ENCODE measurements around the gene ATRNL1. TPM values are rescaled to one million over a fixed set of nuclear protein-coding genes. Genes with fewer than 3 reads are reported as not detected.
"Not testable (repeated sequence)": the region's sequence is repeated elsewhere in the genome, so short reads cannot be mapped to it uniquely, and the experiment has no call there.

Gene ATRNL1
- total and polyA plus RNA-seq, 5 donors = 0.75 to 2.2 (median 2.0) TPM

- no peak for DNase-seq
- no peak overlapping the region for H3K4me3 ChIP-seq (ENCODE audit: low read length)
- no peak overlapping the region for H3K27ac ChIP-seq (ENCODE audit: low read length)
- intact Hi-C loops (cut with DNase I) = no loop called here
- ATAC-seq = no peak
- no peaks in the 10 kb centered on the region for H3K27me3 ChIP-seq (ENCODE audit: control insufficient read depth, insufficient read depth)
- H3K4me1 ChIP-seq (ENCODE audit: control insufficient read depth, insufficient read depth, low read length) = no peaks in the 10 kb centered on the region
- H3K9me3 ChIP-seq (ENCODE audit: control insufficient read depth, low read length) = no peaks in the 10 kb centered on the region
- 64% methylated on average over 1 of the region's 1 CpG for WGBS
Observed at GRCh38 chr10:115674496-115674895, 581.3 kb downstream of the ATRNL1 start.

- Histone ChIP-seq H3K9me3 (ENCODE audit: control insufficient read depth, low read length) (no peaks in the 10 kb centered on the region), H3K4me3 (ENCODE audit: low read length) (no peak overlapping the region), H3K27me3 (ENCODE audit: control insufficient read depth, insufficient read depth) (no peaks in the 10 kb centered on the region), H3K4me1 (ENCODE audit: control insufficient read depth, insufficient read depth, low read length) (no peaks in the 10 kb centered on the region), H3K27ac (ENCODE audit: low read length) (no peak overlapping the region)
- ATAC-seq (no peak), DNase-seq (no peak)
- 50% methylated on average over 3 of the region's 4 CpGs for WGBS
- intact Hi-C loops (cut with DNase I) = no loop called here
Observed at GRCh38 chr10:115696747-115697146, 603.6 kb downstream of the ATRNL1 start.

- intact Hi-C loops (cut with DNase I) = loop anchor here in 2 of 4 donors (5.0 to 10.0 kb wide), 3 partner anchors 579 to 681 kb away; no protein-coding TSS in a partner anchor
- H3K9me3 ChIP-seq (ENCODE audit: control insufficient read depth, low read length) = no peaks in the 10 kb centered on the region
- no peak overlapping the region for H3K27ac ChIP-seq (ENCODE audit: low read length)
- H3K4me3 ChIP-seq (ENCODE audit: low read length) = no peak overlapping the region
- H3K27me3 ChIP-seq (ENCODE audit: control insufficient read depth, insufficient read depth) = no peaks in the 10 kb centered on the region
- DNase-seq = no peak
- no peaks in the 10 kb centered on the region for H3K4me1 ChIP-seq (ENCODE audit: control insufficient read depth, insufficient read depth, low read length)
- no peak for ATAC-seq
Observed at GRCh38 chr10:115706026-115706425, 612.9 kb downstream of the ATRNL1 start.

- H3K9me3 ChIP-seq (ENCODE audit: control insufficient read depth, low read length) = no peaks in the 10 kb centered on the region
- H3K27me3 ChIP-seq (ENCODE audit: control insufficient read depth, insufficient read depth) = no peaks in the 10 kb centered on the region
- H3K4me1 ChIP-seq (ENCODE audit: control insufficient read depth, insufficient read depth, low read length) = no peaks in the 10 kb centered on the region
- intact Hi-C loops (cut with DNase I) = loop anchor here in 2 of 4 donors (5.0 to 10.0 kb wide), 3 partner anchors 578 to 681 kb away; no protein-coding TSS in a partner anchor
- DNase-seq = no peak
- no peak for ATAC-seq
- H3K4me3 ChIP-seq (ENCODE audit: low read length) = no peak overlapping the region
- no peak overlapping the region for H3K27ac ChIP-seq (ENCODE audit: low read length)
- WGBS = 37% methylated on average over 2 of the region's 2 CpGs
Observed at GRCh38 chr10:115706488-115707076, 613.4 kb downstream of the ATRNL1 start.

- WGBS = 92% methylated on average over 1 of the region's 1 CpG
- no peak for ATAC-seq
- no peaks in the 10 kb centered on the region for H3K9me3 ChIP-seq (ENCODE audit: control insufficient read depth, low read length)
- H3K4me3 ChIP-seq (ENCODE audit: low read length) = no peak overlapping the region
- intact Hi-C loops (cut with DNase I) = loop anchor here in 1 of 4 donors (10.0 kb wide), 1 partner anchor 675 kb away; no protein-coding TSS in a partner anchor
- H3K27ac ChIP-seq (ENCODE audit: low read length) = no peak overlapping the region
- no peaks in the 10 kb centered on the region for H3K27me3 ChIP-seq (ENCODE audit: control insufficient read depth, insufficient read depth)
- DNase-seq = no peak
- no peaks in the 10 kb centered on the region for H3K4me1 ChIP-seq (ENCODE audit: control insufficient read depth, insufficient read depth, low read length)
Observed at GRCh38 chr10:115710136-115710535, 617.0 kb downstream of the ATRNL1 start.

- intact Hi-C loops (cut with DNase I) = loop anchor here in 1 of 4 donors (10.0 kb wide), 1 partner anchor 673 kb away; no protein-coding TSS in a partner anchor
- H3K9me3 ChIP-seq (ENCODE audit: control insufficient read depth, low read length) = no peaks in the 10 kb centered on the region
- 88% methylated on average over 1 of the region's 1 CpG for WGBS
- no peak overlapping the region for H3K4me3 ChIP-seq (ENCODE audit: low read length)
- ATAC-seq (no peak), DNase-seq (no peak)
- H3K27ac ChIP-seq (ENCODE audit: low read length) = no peak overlapping the region
- H3K27me3 ChIP-seq (ENCODE audit: control insufficient read depth, insufficient read depth) = no peaks in the 10 kb centered on the region
- H3K4me1 ChIP-seq (ENCODE audit: control insufficient read depth, insufficient read depth, low read length) = no peaks in the 10 kb centered on the region
Observed at GRCh38 chr10:115711306-115711705, 618.1 kb downstream of the ATRNL1 start.

GRCh38 chr10:115720121-115720520 is 627.0 kb downstream of the ATRNL1 start:
- 84% methylated on average over 2 of the region's 2 CpGs for WGBS
- DNase-seq (no peak), ATAC-seq (no peak)
- no peaks in the 10 kb centered on the region for H3K27me3 ChIP-seq (ENCODE audit: control insufficient read depth, insufficient read depth)
- intact Hi-C loops (cut with DNase I) = no loop called here
- no peaks in the 10 kb centered on the region for H3K9me3 ChIP-seq (ENCODE audit: control insufficient read depth, low read length)
- H3K27ac ChIP-seq (ENCODE audit: low read length) = no peak overlapping the region
- H3K4me3 ChIP-seq (ENCODE audit: low read length) = no peak overlapping the region
- H3K4me1 ChIP-seq (ENCODE audit: control insufficient read depth, insufficient read depth, low read length) = no peaks in the 10 kb centered on the region

- Histone ChIP-seq H3K27me3 (ENCODE audit: control insufficient read depth, insufficient read depth) (no peaks in the 10 kb centered on the region), H3K9me3 (ENCODE audit: control insufficient read depth, low read length) (no peaks in the 10 kb centered on the region), H3K4me1 (ENCODE audit: control insufficient read depth, insufficient read depth, low read length) (no peaks in the 10 kb centered on the region), H3K27ac (ENCODE audit: low read length) (no peak overlapping the region), H3K4me3 (ENCODE audit: low read length) (no peak overlapping the region)
- WGBS = 87% methylated on average over 5 of the region's 5 CpGs
- ATAC-seq (no peak), DNase-seq (no peak)
- intact Hi-C loops (cut with DNase I) = no loop called here
Observed at GRCh38 chr10:115727129-115727528, 634.0 kb downstream of the ATRNL1 start.

- Histone ChIP-seq H3K4me3 (ENCODE audit: low read length) (no peak overlapping the region), H3K4me1 (ENCODE audit: control insufficient read depth, insufficient read depth, low read length) (no peaks in the 10 kb centered on the region), H3K27me3 (ENCODE audit: control insufficient read depth, insufficient read depth) (no peaks in the 10 kb centered on the region), H3K27ac (ENCODE audit: low read length) (no peak overlapping the region), H3K9me3 (ENCODE audit: control insufficient read depth, low read length) (no peaks in the 10 kb centered on the region)
- 90% methylated on average over 1 of the region's 1 CpG for WGBS
- ATAC-seq (no peak), DNase-seq (no peak)
- intact Hi-C loops (cut with DNase I) = no loop called here
Observed at GRCh38 chr10:115744089-115744488, 650.9 kb downstream of the ATRNL1 start.

GRCh38 chr10:115745943-115746342 is 652.8 kb downstream of the ATRNL1 start:
- no peaks in the 10 kb centered on the region for H3K9me3 ChIP-seq (ENCODE audit: control insufficient read depth, low read length)
- ATAC-seq = no peak
- H3K4me1 ChIP-seq (ENCODE audit: control insufficient read depth, insufficient read depth, low read length) = no peaks in the 10 kb centered on the region
- 71% methylated on average over 2 of the region's 2 CpGs for WGBS
- no peak for DNase-seq
- intact Hi-C loops (cut with DNase I) = no loop called here
- no peaks in the 10 kb centered on the region for H3K27me3 ChIP-seq (ENCODE audit: control insufficient read depth, insufficient read depth)
- no peak overlapping the region for H3K27ac ChIP-seq (ENCODE audit: low read length)
- H3K4me3 ChIP-seq (ENCODE audit: low read length) = no peak overlapping the region

GRCh38 chr10:115747811-115748210 is 654.6 kb downstream of the ATRNL1 start:
- Histone ChIP-seq H3K4me1 (ENCODE audit: control insufficient read depth, insufficient read depth, low read length) (no peaks in the 10 kb centered on the region), H3K4me3 (ENCODE audit: low read length) (no peak overlapping the region), H3K27ac (ENCODE audit: low read length) (no peak overlapping the region), H3K9me3 (ENCODE audit: control insufficient read depth, low read length) (no peaks in the 10 kb centered on the region), H3K27me3 (ENCODE audit: control insufficient read depth, insufficient read depth) (no peaks in the 10 kb centered on the region)
- ATAC-seq (no peak), DNase-seq (no peak)
- intact Hi-C loops (cut with DNase I) = no loop called here
- 75% methylated on average over 2 of the region's 2 CpGs for WGBS

GRCh38 chr10:115758488-115758887 is 665.3 kb downstream of the ATRNL1 start:
- H3K4me3 ChIP-seq (ENCODE audit: low read length); H3K27ac ChIP-seq (ENCODE audit: low read length); H3K9me3 ChIP-seq (ENCODE audit: control insufficient read depth, low read length); DNase-seq; ATAC-seq; H3K4me1 ChIP-seq (ENCODE audit: control insufficient read depth, insufficient read depth, low read length); H3K27me3 ChIP-seq (ENCODE audit: control insufficient read depth, insufficient read depth); intact Hi-C loops (cut with DNase I): not testable (repeated sequence)
- 61% methylated on average over 8 of the region's 8 CpGs for WGBS

Data from right cardiac atrium (tissue), 5 donors.